Lung (tissue), 12 donors: ENCODE measurements around the gene FGF2. TPM values are rescaled to one million over a fixed set of nuclear protein-coding genes. Genes with fewer than 3 reads are reported as not detected.
A peak's percentile ranks its signal among the peaks of the same experiment; 100 is the strongest.

ENCODE experiments used
- ATAC-seq: fragments of 200-7000 bp; cut with Tn5 transposase; one replicate; pipeline ENCODE4 v1.9.1; 2020; ENCODE audit warnings: moderate number of reproducible peaks; ENCODE audit not compliant: insufficient read depth, low FRiP score
- DNase-seq, 3 donors: peaks; one replicate each; pipeline ENCODE4 v3.0.0-alpha.2; 2013 to 2017
- H3K27ac ChIP-seq, 2 donors: one replicate each; pipeline ENCODE4 v1.5.1; 2013; ENCODE audit warnings: mild to moderate bottlenecking in 2 of 2, moderate library complexity in 2 of 2, control low read depth in 1 of 2, inconsistent platforms in 1 of 2, low read depth in 1 of 2, low read length in 1 of 2
- H3K27me3 ChIP-seq, 3 donors: one replicate each; pipeline ENCODE4 v1.5.1; 2013; ENCODE audit warnings: low read length in 2 of 3; ENCODE audit not compliant: control insufficient read depth in 3 of 3, insufficient read depth in 3 of 3
- H3K36me3 ChIP-seq, 4 donors: one replicate each; pipeline ENCODE4 v1.5.1; 2013; ENCODE audit warnings: low read length in 4 of 4, mild to moderate bottlenecking in 1 of 4, moderate library complexity in 1 of 4; ENCODE audit not compliant: control insufficient read depth in 4 of 4, insufficient read depth in 4 of 4
- H3K4me1 ChIP-seq, 5 donors: one replicate each; pipeline ENCODE4 v1.5.1; 2013; ENCODE audit warnings: low read length in 5 of 5, mild to moderate bottlenecking in 2 of 5, moderate library complexity in 1 of 5; ENCODE audit not compliant: control insufficient read depth in 5 of 5, insufficient read depth in 5 of 5
- H3K4me3 ChIP-seq: one replicate; pipeline ENCODE4 v1.5.1; 2013; ENCODE audit warnings: mild to moderate bottlenecking, control low read depth, moderate library complexity
- H3K9ac ChIP-seq, 2 donors: one replicate each; pipeline ENCODE4 v1.5.1; 2013; ENCODE audit warnings: low read length in 2 of 2, control low read depth in 1 of 2; ENCODE audit not compliant: insufficient read depth in 1 of 2
- H3K9me3 ChIP-seq, 4 donors: one replicate each; pipeline ENCODE4 v1.5.1; 2013; ENCODE audit warnings: low read length in 3 of 4, mild to moderate bottlenecking in 1 of 4, moderate library complexity in 1 of 4; ENCODE audit not compliant: control insufficient read depth in 4 of 4, insufficient read depth in 3 of 4
- WGBS, 2 donors: extraction: QIAGEN DNeasy Blood & Tissue Kit; methylation state at CpG; one replicate each; pipeline ENCODE4 v1.1.7; 2013; 5-methylcytosine and 5-hydroxymethylcytosine counted together
- polyA plus RNA-seq, 2 donors: library from polyadenylated mRNA; stranded (reverse); fragments of 200-250 nt; gene quantifications; one replicate each; pipeline ENCODE4 v1.2.1, GENCODE V29; 2013
- total RNA-seq, 2 donors: library from RNA; depleted of rRNA in 1 of 2; stranded (reverse); fragments of >200 nt in 1 of 2; gene quantifications; one replicate each; pipeline ENCODE4 v1.2.1, GENCODE V29; 2014 to 2021
- TF ChIP-seq, protein P1 (sequence below): IDR thresholded peaks from 2 replicates; pipeline ENCODE4 v1.5.1; 2012; ENCODE audit warnings: mild to moderate bottlenecking; ENCODE audit errors: control extremely low read depth, extremely low read depth
- donor health status: control.
- donor health status: control.
- donor health status: Bipolar disorder and iron deficiency.
- donor health status: healthy.
- donor health status: DM: yes; HTN: yes; CAD: no.

The FGF2 gene
- total and polyA plus RNA-seq, 4 donors = 2.4 to 11.6 (median 6.2) TPM

DNA sequence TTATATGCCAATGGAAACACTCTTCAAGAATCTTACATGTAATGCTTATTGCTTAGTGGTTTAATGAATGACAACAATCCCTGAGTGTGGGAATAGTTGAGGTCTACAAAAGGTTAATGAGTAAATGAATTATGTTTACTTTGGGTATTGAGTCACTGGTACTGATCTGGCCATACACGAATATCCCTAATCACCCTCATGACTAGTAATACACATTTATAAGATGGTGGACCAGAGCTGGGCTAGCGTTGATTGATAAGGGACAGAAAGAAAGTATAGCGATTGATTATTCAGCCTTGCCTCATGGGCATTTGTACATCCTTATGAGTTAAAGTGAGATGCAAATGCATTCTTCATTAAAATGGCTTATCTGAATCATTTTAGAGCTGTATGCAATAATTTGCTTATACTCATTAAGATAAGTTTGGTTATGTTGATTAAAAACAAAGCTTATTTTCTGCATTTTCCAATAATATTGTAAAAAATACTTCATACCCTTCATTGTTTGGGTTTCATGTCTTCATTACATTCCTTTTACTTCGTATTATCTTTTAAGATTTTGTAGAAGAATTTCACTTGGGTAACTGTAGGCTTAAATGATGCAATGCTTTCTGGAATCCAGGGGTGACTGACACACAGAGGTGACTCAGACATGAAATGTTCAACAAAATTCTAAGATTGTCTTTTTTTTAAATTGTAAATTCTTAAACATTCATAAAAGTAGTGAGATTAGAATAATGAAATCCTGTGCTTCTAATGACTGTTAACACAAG lies 47.4 kb downstream of the FGF2 start:
- peaks cover 0 to 3% (median 0%) of the 10 kb centered on the region in 4 donors for H3K36me3 ChIP-seq
- H3K9me3 ChIP-seq = no peaks in the 10 kb centered on the region
- ATAC-seq (no peak), DNase-seq (peak in 2 of 3 donors; percentile 17 to 41)
- TF ChIP-seq, protein P1, sequence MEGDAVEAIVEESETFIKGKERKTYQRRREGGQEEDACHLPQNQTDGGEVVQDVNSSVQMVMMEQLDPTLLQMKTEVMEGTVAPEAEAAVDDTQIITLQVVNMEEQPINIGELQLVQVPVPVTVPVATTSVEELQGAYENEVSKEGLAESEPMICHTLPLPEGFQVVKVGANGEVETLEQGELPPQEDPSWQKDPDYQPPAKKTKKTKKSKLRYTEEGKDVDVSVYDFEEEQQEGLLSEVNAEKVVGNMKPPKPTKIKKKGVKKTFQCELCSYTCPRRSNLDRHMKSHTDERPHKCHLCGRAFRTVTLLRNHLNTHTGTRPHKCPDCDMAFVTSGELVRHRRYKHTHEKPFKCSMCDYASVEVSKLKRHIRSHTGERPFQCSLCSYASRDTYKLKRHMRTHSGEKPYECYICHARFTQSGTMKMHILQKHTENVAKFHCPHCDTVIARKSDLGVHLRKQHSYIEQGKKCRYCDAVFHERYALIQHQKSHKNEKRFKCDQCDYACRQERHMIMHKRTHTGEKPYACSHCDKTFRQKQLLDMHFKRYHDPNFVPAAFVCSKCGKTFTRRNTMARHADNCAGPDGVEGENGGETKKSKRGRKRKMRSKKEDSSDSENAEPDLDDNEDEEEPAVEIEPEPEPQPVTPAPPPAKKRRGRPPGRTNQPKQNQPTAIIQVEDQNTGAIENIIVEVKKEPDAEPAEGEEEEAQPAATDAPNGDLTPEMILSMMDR = no peak
- no peaks in the 10 kb centered on the region for H3K4me1 ChIP-seq
- H3K9ac ChIP-seq = no peak overlapping the region
- no peak overlapping the region for H3K27ac ChIP-seq
- H3K4me3 ChIP-seq = no peak overlapping the region
- no peaks in the 10 kb centered on the region for H3K27me3 ChIP-seq
- 79 to 84% methylated on average over 4 of the region's 4 CpGs for WGBS, 2 donors

DNA sequence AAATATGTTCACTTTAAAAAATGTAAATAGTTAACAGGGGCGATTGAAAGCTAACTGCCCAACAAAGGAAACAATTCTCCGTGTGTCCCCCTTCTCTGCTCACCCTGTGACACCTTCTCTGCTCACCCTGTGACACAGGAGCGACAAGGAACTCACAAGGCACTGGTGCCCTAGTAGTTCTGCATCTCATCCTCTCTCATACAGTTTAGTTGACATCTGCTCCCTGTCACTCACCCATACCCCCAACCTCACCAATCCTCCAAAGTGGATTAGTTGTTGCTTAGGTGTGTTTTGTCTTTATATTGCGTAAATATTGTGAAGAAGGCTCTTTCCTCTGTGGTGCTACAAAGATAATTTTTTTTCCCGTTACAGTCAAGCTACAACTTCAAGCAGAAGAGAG lies 49.3 kb downstream of the FGF2 start:
- no peaks in the 10 kb centered on the region for H3K27me3 ChIP-seq
- H3K27ac ChIP-seq = no peak overlapping the region
- 84 to 87% methylated on average over 5 of the region's 5 CpGs for WGBS, 2 donors
- no peak overlapping the region for H3K9ac ChIP-seq
- no peak overlapping the region for H3K4me3 ChIP-seq
- TF ChIP-seq, protein P1 = no peak
- no peak for ATAC-seq
- no peak for DNase-seq
- no peaks in the 10 kb centered on the region for H3K4me1 ChIP-seq
- peaks cover 0 to 3% (median 1%) of the 10 kb centered on the region in 4 donors for H3K36me3 ChIP-seq
- H3K9me3 ChIP-seq = no peaks in the 10 kb centered on the region

DNA sequence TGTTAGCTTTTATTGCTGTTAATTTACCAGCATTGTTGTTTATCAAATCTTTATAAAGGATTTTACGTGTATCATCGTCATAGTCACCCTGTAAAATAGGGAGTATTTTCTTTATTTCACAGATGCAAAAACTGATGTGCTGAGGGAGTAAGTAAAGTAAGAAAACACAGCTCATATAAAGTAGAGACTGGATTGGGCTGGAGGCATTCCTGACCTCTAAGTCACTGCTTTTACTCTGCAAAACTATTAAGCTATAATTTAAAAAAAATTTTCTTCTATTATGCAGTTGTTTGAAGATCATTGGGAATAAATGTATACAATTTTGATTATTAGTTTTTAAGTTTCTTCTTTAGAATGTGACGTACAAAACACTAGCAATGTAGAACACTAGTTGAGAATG lies 49.8 kb downstream of the FGF2 start:
- DNase-seq = no peak
- Histone ChIP-seq H3K4me1 (no peaks in the 10 kb centered on the region), H3K9ac (no peak overlapping the region), H3K27me3 (no peaks in the 10 kb centered on the region), H3K4me3 (no peak overlapping the region), H3K9me3 (no peaks in the 10 kb centered on the region), H3K27ac (no peak overlapping the region), H3K36me3 (peaks cover 0 to 3% (median 1%) of the 10 kb centered on the region in 4 donors)
- ATAC-seq = no peak
- WGBS, 2 donors = 92 to 94% methylated on average over 3 of the region's 3 CpGs
- TF ChIP-seq, protein P1 = no peak
